DMS114 treated with DMSO at 0.1 percent for 48 hours (cell line): Measurements from ENCODE around the gene SNX24.
"Not testable (repeated sequence)": the region's sequence is repeated elsewhere in the genome, so short reads cannot be mapped to it uniquely, and the experiment has no call there.

ENCODE experiments used
- DNase-seq: peaks from one replicate; lab custom pipeline; 2025; ENCODE audit not compliant: unreplicated experiment; lab: John Stamatoyannopoulos, UW

SNX24 gene

DNA sequence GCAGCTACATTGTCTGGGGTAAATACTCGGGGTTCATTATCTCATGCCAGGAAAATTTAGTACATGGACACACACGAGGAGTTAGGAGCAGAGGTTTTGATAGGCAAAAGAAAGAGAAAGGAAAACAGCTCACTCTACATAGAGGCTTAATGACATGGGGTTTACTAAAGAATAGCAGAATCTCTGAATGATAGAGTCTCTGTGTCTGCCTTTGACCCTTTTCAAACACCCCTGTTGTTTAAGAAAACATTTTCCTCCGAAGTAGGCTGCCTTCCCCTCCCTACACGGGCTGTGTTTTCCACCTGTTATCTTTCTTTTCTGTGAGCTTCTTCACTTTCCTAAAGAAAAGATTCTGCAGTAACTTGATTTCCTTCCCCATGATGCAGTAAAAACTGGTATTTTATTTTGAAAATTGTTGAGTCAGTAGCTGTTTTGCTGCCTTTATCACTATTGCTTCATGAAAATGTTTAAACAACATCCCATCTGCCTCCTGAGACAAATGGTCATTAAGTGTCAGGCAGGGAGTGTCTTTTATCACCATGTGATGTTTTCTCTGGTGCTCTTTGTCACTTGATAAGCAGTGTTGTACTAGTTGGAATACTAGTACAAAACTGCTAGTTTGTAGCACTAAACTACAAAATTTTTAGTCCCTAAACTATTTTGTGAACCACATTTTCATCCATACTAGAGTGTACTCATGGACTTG is 114.5 kb downstream of the SNX24 start:
- no peak for DNase-seq

GRCh38 chr5:122963305-122963704 is 117.9 kb downstream of the SNX24 start:
- DNase-seq = no peak

- no peak for DNase-seq
Observed at GRCh38 chr5:122965111-122965510, 119.7 kb downstream of the SNX24 start.

DNA sequence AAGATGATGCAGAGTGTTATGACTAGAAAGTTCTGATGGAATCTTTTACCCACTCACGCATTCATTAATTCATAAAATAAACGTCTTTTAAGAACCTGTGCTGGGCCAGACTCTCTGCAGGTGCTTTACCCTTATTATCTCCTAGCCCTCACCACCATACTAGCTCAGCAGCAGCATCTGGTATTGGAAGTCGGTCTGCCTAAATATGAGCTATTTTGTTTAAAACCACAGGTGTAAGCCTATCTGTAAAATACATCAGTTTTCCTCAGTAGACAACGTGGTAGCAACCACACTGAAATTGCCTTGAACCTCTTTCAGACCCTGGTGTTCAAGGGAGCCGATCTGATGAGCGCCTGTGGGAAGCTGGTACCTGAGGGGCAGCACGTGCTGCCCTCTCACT is 121.7 kb downstream of the SNX24 start:
- DNase-seq = no peak

DNA sequence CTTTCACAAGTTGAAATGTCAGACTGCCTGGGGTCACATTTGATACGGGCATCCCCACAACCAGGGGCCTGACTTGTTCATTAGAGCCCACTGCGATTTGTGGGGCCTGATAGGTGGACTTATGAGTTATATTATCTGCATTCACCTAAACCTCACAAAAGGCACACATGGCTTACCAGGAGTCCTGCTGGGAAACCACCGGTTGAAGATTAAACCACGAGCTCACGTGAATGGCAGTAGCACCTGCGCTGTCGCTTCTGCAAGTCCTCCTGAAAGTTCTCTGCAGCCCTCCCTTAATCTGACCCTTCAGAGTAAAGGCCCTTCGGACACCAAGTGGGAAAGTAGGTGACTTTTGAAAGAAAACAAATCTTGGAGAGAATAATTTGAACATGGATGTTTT is 122.2 kb downstream of the SNX24 start:
- DNase-seq = no peak

- DNase-seq = not testable (repeated sequence)
Observed at GRCh38 chr5:122968056-122968455, 122.6 kb downstream of the SNX24 start.

DNA sequence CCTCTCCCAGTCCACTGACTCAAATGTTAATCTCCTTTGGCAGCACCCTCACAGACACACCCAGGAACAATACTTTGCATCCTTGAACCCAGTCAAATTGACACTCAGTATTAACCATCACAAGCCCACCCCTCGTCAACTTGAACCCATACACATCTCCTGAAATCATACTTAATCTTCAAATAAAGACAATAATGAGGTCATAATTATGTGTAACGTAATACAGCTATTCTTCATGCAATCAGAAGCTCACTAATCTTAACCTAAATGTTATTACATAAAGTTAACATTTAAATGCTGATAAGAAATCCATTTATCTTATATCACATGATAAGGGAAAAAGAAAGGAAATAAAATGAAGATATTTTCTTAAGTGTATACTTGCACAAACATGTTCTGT is 125.9 kb downstream of the SNX24 start:
- no peak for DNase-seq

DNA sequence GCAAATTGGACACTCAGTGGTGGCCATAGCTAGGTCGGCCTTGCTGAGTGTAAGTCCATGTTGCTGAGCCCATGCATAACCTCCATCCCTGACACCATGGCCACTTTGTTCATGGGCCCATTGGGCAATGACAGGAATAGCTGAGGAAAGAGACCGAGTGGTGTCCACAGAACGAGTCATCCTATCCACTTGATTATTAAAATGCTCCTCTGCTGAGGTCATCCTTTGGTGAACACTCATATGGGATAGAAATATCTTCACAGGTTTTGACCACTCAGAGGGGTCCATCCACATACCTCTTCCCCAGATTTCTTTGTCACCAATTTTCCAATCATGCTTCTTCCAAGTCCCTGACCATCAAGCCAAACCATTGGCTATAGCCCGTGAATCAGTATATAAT is 127.5 kb downstream of the SNX24 start:
- DNase-seq = no peak

GRCh38 chr5:122973759-122974158 is 128.3 kb downstream of the SNX24 start:
- DNase-seq = not testable (repeated sequence)

DNA sequence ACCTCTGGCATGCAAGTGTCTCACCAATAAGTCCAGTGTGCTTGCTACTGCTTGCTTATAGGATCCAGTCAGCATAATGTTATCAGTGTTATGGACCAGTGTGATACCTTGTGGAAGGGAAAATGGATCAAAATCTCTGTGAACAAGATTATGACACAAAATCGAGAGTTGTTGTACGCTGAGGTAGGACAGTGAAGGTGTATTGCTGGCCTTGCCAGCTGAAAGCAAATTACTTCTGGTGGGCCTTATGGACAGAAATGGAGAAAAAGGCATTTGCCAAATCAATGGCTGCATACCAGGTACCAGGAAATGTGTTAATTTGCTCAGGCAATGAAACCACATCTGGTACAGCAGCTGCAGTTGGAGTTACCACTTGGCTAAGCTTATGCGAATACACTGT is 128.8 kb downstream of the SNX24 start:
- DNase-seq = not testable (repeated sequence)

DNA sequence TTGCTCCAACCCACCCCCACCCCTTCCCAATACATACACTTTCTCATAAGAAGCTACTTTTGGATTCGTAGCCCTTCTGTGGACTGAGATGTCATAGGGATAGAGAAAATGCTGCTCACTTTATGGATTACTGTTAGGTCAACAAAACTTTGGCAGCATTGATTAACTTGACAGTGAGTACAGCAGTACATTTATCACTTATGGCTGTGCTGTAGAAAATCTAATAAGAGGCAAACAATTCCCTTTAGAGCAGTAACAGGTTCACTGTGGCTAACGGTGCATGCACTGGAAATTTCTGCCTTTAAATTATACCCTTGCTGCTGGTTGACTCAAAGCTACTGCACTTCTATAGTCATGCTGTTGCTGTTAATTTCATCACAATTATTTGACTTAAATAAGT is 131.9 kb downstream of the SNX24 start:
- DNase-seq = no peak

DNA sequence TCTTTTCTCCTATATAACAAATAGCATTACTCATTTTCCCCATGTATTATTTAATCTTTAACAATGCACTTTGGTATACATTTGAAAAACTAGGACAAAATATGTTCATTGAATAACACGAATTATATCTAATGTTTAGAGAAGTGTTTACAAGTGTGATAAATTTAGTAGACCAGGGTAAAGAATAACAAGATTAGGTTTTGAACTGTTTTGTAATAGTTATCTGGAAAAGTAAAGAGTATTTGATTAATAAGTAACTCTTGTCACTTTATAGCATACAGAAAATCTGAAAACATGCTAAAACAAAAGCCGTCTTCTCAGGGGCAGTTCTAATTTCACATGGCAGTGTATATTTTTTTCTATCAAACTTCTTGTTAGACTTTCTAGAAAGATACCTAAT is 132.7 kb downstream of the SNX24 start:
- no peak for DNase-seq

DNA sequence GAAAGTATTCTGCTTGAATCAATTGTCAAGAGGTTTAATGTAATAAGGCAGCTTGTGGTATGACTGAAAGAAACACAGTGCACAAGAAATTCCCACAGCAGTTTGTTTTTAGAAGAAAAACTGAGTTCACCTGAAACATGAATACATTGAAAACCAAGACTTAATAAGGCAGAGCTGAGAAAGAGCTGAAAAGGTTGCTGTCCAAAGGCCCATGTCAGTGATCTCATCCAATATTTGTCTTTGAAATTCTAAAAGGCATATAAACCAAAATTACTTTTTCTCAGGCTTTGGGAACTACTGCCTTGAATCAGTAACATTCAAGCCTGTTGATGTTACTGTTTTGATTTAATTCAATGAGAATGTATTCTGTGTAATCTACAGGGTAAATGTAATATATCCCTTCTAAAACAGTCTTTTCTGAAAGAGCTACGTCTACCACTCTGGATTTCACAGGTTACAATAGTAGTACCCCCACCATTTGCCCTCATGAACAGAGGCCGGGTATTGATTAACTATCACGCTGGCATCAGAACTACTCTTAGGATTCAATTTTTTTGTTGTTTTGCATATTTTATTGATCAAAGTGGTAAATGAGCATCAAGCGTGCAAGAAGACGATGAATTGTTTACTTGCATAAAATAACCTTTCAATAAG is 133.4 kb downstream of the SNX24 start:
- no peak for DNase-seq

GRCh38 chr5:122981846-122982245 is 136.4 kb downstream of the SNX24 start:
- no peak for DNase-seq

- no peak for DNase-seq
Observed at GRCh38 chr5:122982376-122982775, 137.0 kb downstream of the SNX24 start.

DNA sequence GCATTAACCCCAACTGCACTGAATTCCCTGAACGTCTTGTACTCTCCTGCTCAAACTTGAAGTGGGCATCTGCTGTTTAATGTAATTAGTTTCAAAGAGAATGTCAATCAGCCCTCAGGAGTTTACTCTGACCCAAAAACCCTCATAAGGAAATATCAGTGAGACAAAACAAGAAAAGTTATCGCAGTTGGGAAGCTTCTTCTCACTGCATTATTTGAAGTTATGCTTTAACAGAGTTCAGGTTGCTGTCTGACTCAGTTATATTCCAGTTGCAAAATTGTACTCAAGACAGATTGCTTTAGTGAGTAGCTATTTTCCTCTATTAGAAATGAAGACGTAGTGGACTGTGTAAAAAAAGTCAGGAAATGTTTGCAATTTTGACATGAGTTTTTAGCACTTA is 139.0 kb downstream of the SNX24 start:
- DNase-seq = no peak

DNA sequence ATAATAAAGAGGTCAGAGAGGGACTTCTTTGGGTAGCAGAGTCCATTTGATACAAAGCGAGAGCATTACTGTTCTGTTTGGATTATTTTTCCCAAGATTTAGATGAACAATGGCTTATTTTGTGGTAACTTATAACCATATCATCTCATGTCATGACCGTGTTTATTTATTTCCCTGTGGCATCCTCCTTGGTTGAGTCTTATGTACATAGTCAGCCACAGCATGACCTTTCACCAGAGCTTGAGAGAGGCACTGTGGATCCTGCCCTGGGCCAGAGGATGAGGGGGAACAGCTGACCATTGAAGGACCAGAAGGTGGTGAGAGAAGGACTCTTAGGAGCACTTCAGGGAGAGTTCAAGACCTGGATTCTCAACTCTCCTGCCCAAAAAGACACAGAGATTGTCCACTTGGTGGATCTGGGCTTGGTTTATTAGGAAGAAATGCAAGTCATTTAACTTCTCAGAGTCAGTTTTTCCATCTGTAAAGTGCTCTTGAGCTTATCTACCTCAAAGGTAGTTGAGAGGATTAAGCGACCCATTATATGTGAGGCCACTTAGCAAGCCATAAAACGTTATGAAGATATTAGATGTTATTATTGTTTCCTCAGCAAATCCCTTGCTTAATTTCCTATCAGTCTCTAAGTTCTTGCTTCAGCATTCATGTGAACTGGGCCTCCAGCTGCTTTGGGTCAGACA is 139.7 kb downstream of the SNX24 start:
- DNase-seq = no peak

DNA sequence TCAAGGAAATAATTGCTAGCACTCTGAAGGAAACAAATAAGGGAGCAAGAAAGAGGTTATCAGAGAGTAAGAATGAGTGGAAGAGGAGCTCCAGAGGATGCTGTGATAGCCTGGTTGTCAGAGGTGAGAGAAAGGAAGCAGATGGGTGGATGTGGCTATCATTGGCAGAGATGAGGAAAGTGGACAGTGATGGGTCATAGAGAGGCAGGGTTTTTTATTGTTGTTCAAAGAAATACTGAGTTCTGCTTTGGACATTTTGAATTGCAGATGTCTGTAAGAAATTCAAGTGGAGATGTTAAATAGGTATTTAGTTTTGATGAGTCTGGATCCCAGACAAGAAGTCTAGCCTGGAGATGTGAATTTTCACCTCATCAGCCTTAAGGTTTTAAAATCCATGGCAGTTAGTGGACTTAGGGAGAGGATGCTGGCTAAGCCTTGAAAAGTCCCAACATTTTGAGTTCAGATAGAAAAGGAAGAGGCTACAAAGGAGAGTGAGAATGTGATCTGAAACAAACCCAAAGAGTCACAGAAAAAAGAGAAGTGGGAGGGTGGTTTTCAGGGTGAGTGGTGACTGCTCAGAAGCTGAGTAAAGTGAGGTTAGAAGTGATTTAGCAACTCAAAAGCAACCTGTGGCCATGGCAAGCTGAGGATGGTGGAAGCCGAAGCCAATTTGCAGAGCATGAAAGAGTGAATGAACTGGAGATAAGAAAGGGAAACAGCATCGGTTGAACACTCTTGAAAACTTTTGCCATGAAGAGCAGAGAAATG is 140.7 kb downstream of the SNX24 start:
- DNase-seq = no peak

- DNase-seq = no peak
Observed at GRCh38 chr5:122996091-122996490, 150.7 kb downstream of the SNX24 start.

- DNase-seq = no peak
Observed at GRCh38 chr5:122997294-122997693, 151.9 kb downstream of the SNX24 start.

DNA sequence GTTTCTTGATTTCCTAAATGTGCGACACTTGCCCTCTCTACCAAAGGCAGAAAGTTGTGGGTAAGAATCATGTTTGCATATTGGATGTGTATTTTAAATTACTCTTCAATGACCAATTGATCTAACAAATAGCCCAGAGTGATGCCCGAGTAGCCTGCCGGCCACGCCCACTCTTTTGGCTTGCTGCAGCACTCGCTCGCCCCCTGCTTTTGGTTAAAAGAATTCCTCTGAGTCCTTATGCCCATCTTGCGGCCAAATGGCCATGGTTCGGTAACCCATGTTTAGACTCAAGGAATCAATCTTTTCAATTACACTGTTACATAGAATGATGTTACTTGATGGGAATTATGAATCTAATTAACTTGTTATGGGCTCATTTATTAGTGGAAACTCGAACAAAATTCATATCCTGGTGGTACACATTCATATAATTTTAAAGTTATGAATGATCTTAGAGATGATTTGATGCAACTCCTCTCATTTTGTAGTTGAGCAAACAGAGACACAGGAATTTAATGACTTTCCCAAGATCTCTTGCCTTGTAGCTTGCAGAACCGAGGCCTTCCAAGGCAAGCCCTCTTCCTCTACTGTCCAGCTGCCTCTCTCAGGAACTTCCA is 154.6 kb downstream of the SNX24 start:
- DNase-seq = no peak
